ENCODE measurements around the gene HBB.

GRCh38 chr11:5223686-5224085, 3.2 kb downstream of the HBB start:
- TF ChIP-seq CTCF (conservative IDR thresholded peaks at IDR 0.05 in 1 of 2, IDR thresholded peaks at IDR 0.05 in 1 of 2; ENCODE audit: low read depth in 1 of 2, low read length in 2 of 2) (no peak), EZH2 (IDR thresholded peaks at IDR 0.05; ENCODE audit: low read length, missing control alignments) (no peak)

Data from fibroblast of lung (primary cell).